ENCODE measurements around the gene MOB3A. TPM values are rescaled to one million over a fixed set of nuclear protein-coding genes. Genes with fewer than 3 reads are reported as not detected.
A peak's percentile ranks its signal among the peaks of the same experiment; 100 is the strongest.

The MOB3A gene
- total and polyA plus RNA-seq, 9 of the 15 experiments (the other 6 are each of a cell fraction or from before 2014, with no cell fraction given): 1.1 to 24.1 (median 6.0) TPM

- Histone ChIP-seq H2AFZ (ENCODE audit: low read depth, low read length) (no peak overlapping the region), H3K9ac (ENCODE audit: insufficient read depth in 1 of 2, low read depth in 2 of 2, low read length in 2 of 2) (peak overlapping the region in 1 of 2 experiments; percentile 61; a peak in 1 of 4 replicates), H3K36me3 (ENCODE audit: control insufficient read depth, insufficient read depth, low read length) (peaks cover 55% of the 10 kb centered on the region), H3K79me2 (ENCODE audit: control insufficient read depth, insufficient read depth, low read length) (peaks cover 94% of the 10 kb centered on the region), H3K27ac (ENCODE audit: extremely low read depth, low read depth, low read length) (no peak overlapping the region), H3K27me3 (ENCODE audit: control insufficient read depth in 2 of 2, insufficient read depth in 2 of 2, low read length in 2 of 2) (no peaks in the 10 kb centered on the region), H3K9me3 (replicated peaks; ENCODE audit: control insufficient read depth, insufficient read depth, low read depth, low read length) (no peaks in the 10 kb centered on the region), H3K4me1 (replicated peaks in 1 of 2; ENCODE audit: control insufficient read depth in 2 of 2, insufficient read depth in 2 of 2, low read length in 2 of 2) (peaks cover 21 to 37% of the 10 kb centered on the region in 2 experiments; a peak in 4 of 5 replicates), H3K4me2 (ENCODE audit: insufficient read depth, low read length) (no peak overlapping the region), H3K4me3 (no peak overlapping the region), H4K20me1 (replicated peaks; ENCODE audit: control insufficient read depth, insufficient read depth, low read length) (peaks cover 24% of the 10 kb centered on the region), H3K9me1 (ENCODE audit: control insufficient read depth, insufficient read depth, low read length) (peaks cover 11% of the 10 kb centered on the region)
- ATAC-seq: no peak
- TF ChIP-seq REST (IDR thresholded peaks at IDR 0.05; ENCODE audit: borderline replicate concordance): peak; percentile 57; the same call in 1 of the 2 replicates
- no peak for TF ChIP-seq REST (CRISPR knock-in tag; IDR thresholded peaks at IDR 0.05; ENCODE audit: low read depth)
- TF ChIP-seq RBFOX2 (IDR thresholded peaks at IDR 0.05; ENCODE audit: low read depth, low read length): peak; percentile 44; the same call in 1 of the 2 replicates
- TF ChIP-seq ZNF76 (CRISPR knock-in tag; IDR thresholded peaks at IDR 0.05; ENCODE audit: borderline replicate concordance): no peak
- peak in 1 of 2 experiments; percentile 42; a peak in 1 of 4 replicates for TF ChIP-seq MNT (conservative IDR thresholded peaks at IDR 0.05)
- in situ Hi-C loops (cut with MboI) (no loop called here), intact Hi-C loops (cut with micrococcal nuclease) (no loop called here)
- CTCF ChIA-PET (ENCODE audit: low intra/inter-chr PET ratio): no interaction called here
- POLR2A ChIA-PET: interaction anchor here (1.0 kb wide), 1 partner anchor 12 kb away, joined by 5 read pairs; no protein-coding TSS in a partner anchor
- no TSS peak for BruUV-seq (replicated peaks)
- no peak for FAIRE-seq
- no peak for DNase-seq (ENCODE audit: extremely low read depth in 1 of 4, low spot score in 3 of 4)
- WGBS (ENCODE audit: insufficient coverage, low coverage, missing lambda C conversion rate): 87% methylated on average over 13 of the region's 16 CpGs
Observed at GRCh38 chr19:2145831-2146241, 49.7 kb upstream of the MOB3A start.

Data from K562 (cell line).